Iris pigment epithelial cell (primary cell): ENCODE results near the gene EPB41L2.
A peak's percentile ranks its signal among the peaks of the same experiment; 100 is the strongest.

Experiments used
- DNase-seq: peaks from one replicate; pipeline ENCODE4 v3.0.0-alpha.2; 2011; ENCODE audit warnings: low read depth

EPB41L2 gene

GRCh38 chr6:131061751-131062119 lies 1.3 kb downstream of the EPB41L2 start:
- DNase-seq = peak; percentile 44

GRCh38 chr6:131061041-131061750 lies 1.8 kb downstream of the EPB41L2 start:
- DNase-seq = peak; percentile 72

GRCh38 chr6:131060311-131060710 lies 2.7 kb downstream of the EPB41L2 start:
- DNase-seq = peak; percentile 46

GRCh38 chr6:131059486-131059885 lies 3.6 kb downstream of the EPB41L2 start:
- DNase-seq = peak; percentile 74

- DNase-seq = peak; percentile 79
Observed at GRCh38 chr6:131058236-131058635, 4.8 kb downstream of the EPB41L2 start.

- no peak for DNase-seq
Observed at GRCh38 chr6:131054392-131055250, 8.4 kb downstream of the EPB41L2 start.

GRCh38 chr6:131053546-131054240 lies 9.4 kb downstream of the EPB41L2 start:
- DNase-seq = no peak

GRCh38 chr6:131052181-131052580 lies 10.9 kb downstream of the EPB41L2 start:
- DNase-seq = no peak

GRCh38 chr6:131051341-131051740 lies 11.7 kb downstream of the EPB41L2 start:
- no peak for DNase-seq

- DNase-seq = no peak
Observed at GRCh38 chr6:131049608-131050007, 13.4 kb downstream of the EPB41L2 start.

GRCh38 chr6:131048933-131049515 lies 14.0 kb downstream of the EPB41L2 start:
- DNase-seq = no peak

GRCh38 chr6:131048459-131048858 lies 14.6 kb downstream of the EPB41L2 start:
- no peak for DNase-seq

GRCh38 chr6:131045139-131045538 lies 17.9 kb downstream of the EPB41L2 start:
- DNase-seq = no peak

GRCh38 chr6:131043902-131044447 lies 19.1 kb downstream of the EPB41L2 start:
- DNase-seq = no peak

- DNase-seq = no peak
Observed at GRCh38 chr6:131042664-131043063, 20.4 kb downstream of the EPB41L2 start.

- no peak for DNase-seq
Observed at GRCh38 chr6:131041814-131042213, 21.2 kb downstream of the EPB41L2 start.

GRCh38 chr6:131040866-131041265 lies 22.2 kb downstream of the EPB41L2 start:
- no peak for DNase-seq

GRCh38 chr6:131039345-131039680 lies 23.7 kb downstream of the EPB41L2 start:
- DNase-seq = no peak

GRCh38 chr6:131038597-131039344 lies 24.3 kb downstream of the EPB41L2 start:
- DNase-seq = peak; percentile 60

- no peak for DNase-seq
Observed at GRCh38 chr6:131037194-131037897, 25.7 kb downstream of the EPB41L2 start.

GRCh38 chr6:131036601-131037000 lies 26.4 kb downstream of the EPB41L2 start:
- no peak for DNase-seq
